SIG-M5 treated with dmso at 0.1 percent for 504 hours (cell line): ENCODE data around the gene CPLANE2.
"Not testable (repeated sequence)": the region's sequence is repeated elsewhere in the genome, so short reads cannot be mapped to it uniquely, and the experiment has no call there.

Experiments used
- DNase-seq: peaks from one replicate; lab custom pipeline; 2025; ENCODE audit not compliant: unreplicated experiment; lab: John Stamatoyannopoulos, UW

The CPLANE2 gene

GRCh38 chr1:16210581-16210980, 26.4 kb downstream of the CPLANE2 start:
- no peak for DNase-seq

- DNase-seq = no peak
Measured at GRCh38 chr1:16209847-16210407, 27.1 kb downstream of the CPLANE2 start.

DNA sequence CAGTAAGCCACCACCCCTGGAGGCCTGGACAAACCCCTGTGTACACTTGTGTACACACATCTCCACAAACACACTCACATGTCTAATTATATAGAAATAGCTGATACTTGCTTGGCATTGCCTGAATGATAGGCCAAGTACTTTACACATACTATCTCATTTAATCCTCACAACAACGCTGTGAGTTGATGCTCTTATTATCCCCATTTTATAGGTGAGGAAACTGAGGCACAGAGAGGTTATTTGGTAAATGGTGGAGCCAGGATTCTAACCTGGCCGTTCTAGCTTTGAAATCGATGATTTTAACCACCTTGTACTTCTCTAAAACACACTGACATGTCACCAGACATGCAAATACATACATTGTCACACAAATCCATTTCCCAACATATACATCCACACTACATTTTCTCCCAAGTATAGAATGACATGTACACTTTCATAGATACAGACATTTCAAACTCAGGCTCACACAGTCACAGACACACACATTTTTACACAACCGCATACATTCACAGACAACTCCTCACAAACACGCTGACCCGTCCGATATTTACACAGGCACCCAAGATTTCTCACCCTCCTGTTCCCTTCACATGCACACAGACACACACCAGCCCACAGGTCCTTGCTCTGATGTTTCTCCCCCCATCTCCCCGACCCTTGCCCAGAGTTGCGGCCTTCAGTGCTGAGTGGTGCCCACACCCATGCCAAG, 27.7 kb downstream of the CPLANE2 start:
- DNase-seq = no peak

GRCh38 chr1:16208270-16208987, 28.6 kb downstream of the CPLANE2 start:
- no peak for DNase-seq

DNA sequence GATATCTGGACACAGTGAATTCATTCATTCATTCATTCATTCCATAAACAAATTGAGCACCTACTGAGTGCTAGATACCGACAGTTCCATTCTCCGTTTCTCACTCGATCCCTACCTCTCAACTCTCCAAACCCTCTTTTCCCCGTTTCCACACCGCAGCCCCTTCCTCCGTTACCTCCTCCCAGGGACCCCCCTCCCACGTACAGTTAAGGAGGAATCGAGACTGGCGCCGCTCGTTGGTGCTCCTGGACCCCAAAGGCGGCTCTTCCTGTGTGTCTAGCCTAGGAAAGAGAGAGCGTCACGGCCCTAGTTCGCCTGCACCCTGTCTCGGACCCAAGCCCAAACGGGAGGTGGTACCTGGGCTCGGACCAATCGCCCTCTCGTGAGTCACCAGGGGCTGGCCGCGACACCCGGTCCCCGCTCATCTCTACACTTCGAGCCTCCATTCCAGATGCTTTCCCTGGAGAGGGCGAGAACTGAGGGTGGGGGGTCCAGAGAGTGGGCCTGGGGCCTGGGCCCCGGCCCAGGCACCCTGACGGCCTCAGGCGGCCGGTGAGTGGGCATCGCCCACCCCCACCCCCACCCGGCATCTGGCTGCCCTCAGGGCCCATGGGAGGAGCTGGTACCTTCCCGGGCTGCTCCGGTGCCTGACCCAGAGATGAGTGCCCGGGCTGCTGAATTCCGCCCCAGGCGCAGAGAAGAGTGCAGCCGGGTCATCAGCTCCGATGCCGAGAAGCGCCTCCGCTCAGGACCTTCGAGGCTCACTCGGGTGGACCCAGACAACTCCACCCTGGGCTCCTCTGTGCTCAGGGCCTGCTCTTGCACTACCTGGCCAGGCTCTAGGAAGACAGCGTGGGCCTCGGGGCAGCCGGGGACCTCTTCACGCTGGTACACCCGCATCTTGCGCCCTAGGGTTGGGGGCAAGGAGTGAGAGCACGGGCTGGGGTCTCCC, 29.4 kb downstream of the CPLANE2 start:
- DNase-seq = no peak

- DNase-seq = peak; percentile 96
Measured at GRCh38 chr1:16206547-16207317, 30.3 kb downstream of the CPLANE2 start.

DNA sequence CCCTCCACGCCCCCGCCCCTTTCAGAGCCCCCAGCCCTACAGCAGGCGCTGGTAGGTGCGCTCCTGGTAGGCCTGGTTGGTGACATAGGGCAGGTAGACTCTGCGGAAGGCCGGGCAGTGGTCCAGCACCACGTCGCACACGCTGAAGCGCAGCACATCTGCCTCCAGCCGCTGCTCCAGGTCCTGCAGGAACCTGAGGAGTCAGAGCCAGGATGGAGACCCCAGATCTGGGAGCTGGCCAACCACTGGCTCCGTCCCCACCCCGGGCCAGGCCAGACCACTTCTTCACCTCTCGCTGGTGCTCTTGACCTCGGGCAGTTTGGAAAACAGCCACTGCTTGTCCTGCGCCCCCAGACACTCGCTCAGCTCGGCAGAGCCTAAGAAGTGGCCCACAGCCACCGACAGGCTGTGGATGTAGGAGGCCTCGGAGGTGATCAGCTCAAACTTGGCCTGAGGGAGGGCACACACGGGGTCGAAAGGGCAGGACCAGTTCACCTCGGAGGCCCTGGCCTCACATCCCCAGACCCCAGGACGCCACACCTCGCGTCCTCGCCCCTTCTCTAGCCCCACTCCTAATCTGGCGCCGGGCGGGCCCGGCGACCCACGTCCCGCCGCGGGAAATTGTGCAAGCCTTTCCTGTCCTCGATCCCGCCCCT, 31.0 kb downstream of the CPLANE2 start:
- DNase-seq = no peak

GRCh38 chr1:16205334-16205671, 31.7 kb downstream of the CPLANE2 start:
- no peak for DNase-seq

DNA sequence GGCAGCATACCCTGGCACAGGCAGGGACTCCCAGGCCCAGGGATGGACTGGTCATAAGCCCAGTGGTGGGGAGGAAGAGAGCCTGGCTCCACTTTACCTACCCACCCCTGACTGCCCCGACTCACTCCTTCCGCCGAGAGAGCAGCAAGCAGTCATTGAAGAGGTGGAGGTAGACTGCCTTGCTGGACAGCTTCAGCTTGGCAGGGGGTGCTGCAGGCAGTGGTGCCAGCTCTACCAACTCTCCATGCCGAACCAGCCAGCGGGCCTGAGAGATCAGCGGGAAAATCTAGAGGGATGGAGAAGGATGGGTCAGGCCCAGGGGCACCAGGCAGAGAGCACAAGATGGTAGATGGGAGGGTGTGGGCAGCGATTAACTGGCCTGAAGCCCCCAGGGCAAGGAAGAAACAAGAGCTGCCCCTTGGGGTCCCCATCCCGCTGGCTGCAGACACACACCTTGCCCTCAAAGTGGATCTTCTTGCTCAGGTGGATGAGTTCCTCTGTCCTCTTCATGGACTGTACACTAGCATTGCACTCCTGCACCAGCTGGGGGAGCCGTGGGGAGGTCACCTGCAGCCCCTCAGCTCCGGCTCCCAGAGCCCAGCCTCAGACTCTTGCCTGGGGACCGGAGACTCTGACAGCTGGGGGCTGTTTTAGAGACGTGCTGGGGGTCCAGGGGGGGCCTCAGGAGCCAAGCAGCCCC, 32.2 kb downstream of the CPLANE2 start:
- DNase-seq = no peak

- DNase-seq = no peak
Measured at GRCh38 chr1:16204216-16204615, 32.8 kb downstream of the CPLANE2 start.

GRCh38 chr1:16203550-16203949, 33.4 kb downstream of the CPLANE2 start:
- no peak for DNase-seq

- no peak for DNase-seq
Measured at GRCh38 chr1:16202281-16203210, 34.4 kb downstream of the CPLANE2 start.

DNA sequence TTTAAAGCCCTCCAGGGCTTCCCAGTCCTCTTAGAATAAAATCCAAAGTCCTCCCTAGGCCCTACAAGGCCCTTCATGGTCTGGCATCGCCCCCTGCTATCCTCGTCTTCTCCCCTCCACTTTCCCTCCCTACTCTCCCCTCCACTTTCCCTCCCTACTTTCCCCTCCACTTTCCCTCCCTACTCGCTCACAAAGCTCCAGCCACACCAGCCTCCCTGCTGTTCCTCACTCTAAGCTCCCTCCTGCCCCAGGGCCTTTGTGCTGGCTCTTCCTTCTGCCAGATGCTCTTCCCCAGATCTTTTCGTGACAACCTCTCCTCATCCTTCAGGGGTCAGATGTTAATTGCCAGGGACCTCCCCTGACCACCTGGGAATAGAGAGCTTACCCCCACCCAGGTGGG, 37.3 kb downstream of the CPLANE2 start:
- no peak for DNase-seq

DNA sequence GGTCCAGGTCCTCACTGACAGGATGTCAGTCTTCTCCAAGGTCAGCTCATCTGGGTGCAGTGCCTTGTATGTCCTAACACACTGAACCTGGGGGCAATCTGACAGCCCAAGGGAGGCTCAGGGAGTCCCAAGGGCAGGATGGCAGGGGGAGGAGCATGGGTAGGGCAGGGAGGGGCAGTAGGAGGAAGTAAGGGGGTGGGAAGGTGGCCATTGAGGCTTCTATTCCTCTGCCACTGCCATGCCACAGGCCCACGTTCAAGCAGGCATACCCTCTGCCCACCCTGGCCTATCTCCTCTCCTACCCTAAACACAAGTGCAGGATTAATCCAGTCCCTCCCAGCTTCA, 37.9 kb downstream of the CPLANE2 start:
- DNase-seq = no peak

DNA sequence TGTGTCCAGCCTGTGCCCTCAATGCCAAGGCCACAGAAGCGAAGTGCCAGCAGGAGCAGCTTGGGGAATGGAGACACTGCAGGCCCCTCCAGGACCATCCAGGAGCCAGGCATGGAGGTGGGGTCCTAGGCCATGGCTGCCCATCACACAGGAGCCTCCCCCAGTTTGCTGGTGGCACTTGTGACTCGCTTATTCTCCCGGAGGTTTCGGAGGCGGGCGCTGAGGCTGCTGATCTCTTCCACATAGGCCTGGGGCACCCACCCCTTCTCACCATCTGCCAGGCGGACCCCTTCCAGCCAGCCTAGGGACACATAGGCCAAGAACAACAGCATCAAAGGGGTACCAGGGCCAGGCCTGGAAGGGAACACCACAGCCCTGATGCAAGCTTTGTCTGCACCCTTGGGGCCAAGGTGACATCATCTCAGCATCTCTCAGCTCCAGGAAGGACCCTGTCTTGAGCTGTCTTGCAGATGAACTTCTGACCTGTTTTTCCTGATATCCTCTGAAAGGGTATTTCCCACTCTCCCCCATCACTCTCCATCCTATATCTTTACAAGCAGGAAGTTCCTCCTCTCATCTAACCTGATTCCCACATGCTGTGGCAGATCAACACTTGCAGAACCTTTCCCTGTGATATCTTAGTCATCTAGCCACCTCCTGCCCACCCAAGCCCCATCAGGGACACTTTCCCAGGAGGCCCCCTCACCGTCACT, 38.4 kb downstream of the CPLANE2 start:
- no peak for DNase-seq

- no peak for DNase-seq
Measured at GRCh38 chr1:16196874-16197273, 40.1 kb downstream of the CPLANE2 start.

DNA sequence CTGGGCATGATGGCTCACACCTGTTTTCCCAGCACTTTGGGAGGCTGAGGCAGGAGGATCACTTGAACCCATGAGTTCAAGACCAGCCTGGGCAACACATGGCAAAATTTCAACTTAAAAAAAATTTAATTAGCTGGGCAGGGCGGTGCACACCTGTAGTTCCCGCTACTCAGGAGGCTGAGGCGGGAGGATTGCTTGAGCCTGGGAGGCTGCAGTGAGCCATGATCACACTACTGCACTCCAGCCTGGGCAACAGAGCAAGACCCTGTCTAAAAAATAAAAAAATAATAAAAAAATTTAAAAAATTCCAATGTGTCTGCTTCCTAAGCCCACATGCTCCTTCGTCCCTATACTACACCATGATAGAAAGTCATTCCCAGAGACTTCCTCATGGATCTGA, 40.8 kb downstream of the CPLANE2 start:
- DNase-seq = not testable (repeated sequence)

DNA sequence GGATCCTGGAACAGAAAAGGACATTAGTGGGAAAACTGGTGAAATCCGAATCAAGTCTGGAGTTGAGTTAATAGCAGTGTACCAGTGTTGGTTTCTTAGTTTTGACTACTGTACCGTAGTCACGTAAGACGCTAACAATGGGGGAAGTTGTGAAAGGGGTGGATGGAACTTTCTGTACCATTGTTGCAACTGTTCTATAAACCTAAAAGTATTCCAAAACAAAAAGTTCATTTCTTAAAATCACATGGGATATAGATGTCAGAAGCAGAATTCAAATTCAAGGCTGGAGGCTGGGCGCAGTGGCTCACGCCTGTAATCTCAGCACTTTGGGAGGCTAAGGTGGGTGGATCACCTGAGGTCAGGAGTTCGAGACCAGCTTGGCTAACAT, 41.5 kb downstream of the CPLANE2 start:
- no peak for DNase-seq
